ENCODE measurements around the gene EFS.

EFS gene

DNA sequence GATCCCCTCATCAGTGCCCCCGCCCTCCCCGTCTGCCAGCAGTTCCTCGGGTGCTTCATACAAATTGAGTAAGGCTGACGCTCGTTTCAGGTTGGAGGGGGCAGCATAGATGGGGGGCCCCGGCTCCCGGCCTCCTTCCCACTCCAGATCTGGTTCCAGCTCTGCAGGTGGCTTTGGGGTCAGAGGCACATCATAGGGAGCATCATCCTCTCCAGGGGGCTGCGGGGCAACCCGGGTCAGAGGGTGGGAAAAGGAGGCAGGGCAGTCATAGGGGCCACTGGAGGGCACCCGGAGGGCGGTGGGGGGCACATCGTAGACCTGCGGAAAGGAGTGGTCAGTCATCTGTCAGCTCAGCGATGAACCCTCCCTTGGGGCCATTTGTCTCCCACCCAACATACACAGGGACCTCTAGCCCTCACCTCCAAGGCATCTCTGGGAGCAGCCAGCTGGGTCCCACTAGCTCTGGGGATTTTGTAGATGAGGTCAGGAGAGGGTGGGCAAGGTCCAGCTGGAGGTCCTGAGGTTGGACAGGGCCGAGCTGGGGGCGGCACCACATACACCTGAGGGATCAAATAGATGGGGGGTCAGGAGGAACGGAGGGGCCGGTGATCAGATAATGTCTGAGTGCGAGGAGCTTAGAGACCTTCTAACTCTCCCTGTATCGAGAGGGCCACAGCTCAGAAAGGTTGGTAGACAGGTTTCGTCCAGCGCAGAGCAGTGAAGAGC, 5.1 kb downstream of the EFS start:
- DNase-seq = no peak

DNA sequence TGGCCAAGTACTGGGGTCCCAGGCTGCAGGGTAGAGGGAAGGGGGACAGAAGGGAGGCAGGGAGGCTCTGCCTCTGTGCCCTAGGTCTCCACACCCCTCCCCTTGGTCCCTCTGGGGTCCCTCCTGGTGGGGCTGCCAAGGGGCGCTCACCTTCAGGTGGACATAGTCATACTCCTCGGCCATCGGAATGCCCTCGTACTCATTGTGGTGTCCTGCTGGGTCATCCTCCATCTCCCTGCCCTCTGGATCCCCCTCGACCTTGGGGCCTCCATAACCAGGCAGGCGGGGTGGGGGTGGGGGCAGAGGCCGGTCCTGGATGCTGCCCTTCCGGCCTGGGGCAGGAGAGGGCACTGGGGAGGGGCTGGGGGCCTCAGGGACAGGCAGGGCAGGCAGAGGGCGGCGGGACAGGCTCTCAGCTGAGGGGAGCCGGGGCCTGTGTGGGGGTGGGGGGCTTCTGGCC, 5.8 kb downstream of the EFS start:
- DNase-seq = no peak

DNA sequence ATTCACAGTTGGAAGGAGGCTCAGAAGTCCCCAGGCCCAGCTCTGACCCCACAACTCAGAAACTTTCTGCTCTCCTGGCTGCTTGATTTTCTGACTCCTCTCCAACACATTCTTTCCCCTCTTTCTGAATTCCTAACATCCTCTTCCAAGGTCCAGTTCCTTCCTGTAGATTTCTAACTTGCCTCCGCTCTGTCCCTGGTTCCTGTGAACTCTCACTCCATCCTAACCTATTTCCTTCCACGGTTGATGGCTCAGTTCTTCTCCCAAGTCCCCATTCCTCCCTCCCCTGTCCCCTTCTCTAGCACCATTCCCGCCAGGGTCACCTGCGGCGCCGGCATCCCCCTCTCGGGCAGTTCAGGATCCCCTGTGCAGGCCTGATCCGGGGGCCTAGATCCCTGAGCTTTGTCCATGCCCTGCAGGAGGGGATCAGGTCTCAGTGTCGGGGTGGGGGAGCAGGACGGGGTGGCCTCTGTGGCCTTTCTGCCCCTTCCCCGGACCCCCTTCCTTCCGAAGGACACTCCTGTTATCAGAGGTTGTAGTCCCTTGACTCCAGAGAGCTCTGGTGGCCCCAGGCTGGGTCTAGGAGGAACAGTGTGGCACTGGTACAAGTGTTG, 6.3 kb downstream of the EFS start:
- no peak for DNase-seq

DNA sequence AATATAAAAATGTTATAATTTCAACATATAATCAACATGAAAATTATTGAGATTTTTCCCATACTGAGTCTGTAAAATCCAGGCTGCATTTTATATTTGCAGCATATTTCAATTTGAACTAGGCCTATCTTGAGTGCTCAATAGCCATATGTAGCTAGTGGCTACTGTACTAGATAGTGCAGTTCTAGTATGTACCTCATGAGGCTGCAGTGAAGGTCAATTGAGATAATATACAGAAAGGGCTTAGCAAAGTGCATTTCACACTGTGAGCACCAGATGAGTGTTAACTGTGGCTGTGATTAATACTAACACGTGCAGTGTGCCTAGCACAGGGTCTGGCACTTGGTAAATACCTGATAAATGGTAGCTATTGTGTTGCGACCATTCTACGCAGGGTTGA, 6.9 kb downstream of the EFS start:
- no peak for DNase-seq

DNA sequence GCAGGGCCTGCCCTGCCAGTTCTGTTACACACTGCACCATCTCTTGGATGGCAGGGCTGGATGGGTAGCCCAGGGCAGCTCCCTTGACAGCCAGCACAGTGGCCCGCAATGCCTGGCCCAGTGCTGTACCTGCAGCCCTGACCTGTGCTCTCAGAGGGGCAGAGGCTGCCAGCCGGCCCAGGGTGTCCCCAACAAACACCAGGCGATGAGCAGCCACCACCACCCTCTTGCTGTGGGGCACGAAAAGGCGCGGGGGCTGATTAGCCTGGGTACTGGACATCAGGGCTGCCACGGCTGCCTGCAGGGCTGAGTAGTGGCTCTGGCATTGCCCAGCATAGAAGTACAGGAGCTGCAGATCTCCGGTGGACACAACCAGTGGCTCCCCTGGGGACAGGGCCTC, 7.7 kb downstream of the EFS start:
- no peak for DNase-seq

DNA sequence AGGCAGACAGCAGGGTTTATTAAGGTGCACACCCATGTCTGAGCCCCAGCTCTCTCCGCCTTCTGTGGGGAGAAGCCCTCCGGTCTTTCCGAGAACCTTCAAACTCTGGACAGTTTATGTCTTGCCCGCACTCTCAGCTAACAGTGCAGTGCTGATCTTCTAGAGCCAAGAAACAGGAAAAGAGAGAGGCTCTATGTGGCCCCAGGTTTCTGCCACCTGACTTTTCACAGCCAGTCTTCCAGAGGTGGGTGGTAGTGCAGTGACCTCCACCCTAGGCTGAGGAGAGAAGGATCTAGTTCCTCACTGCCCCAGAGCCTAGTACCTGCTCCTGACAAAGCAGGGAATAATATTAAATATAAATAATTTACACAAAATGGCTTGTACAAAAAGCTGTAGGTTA, 8.3 kb downstream of the EFS start:
- DNase-seq = no peak

DNA sequence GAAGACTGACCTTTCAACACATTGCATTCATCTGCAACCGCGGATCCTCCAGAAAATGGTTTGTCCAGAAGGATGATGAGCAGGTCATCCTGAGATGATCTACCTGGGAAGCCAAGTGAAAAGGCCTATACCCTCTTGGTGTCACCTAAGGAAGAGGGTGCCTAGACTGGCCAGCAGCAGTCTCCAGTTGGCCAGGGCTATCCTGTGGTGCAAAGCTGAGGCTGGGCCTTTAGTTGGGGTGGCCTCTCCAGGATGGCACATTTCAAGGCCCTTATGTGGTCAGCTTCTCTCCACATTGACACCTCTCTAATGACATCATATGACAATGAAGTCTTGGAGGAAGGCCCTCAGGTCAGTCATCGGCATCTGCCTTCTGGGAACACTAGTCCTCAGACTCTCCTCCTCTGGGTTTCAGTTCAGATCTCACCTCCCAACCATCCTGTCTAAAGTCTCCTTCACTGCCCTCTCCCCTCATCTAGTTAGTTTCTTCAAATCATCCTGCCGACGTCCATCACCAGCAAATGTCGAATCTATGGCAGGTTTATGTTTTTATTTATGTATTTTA, 9.0 kb downstream of the EFS start:
- DNase-seq = no peak

DNA sequence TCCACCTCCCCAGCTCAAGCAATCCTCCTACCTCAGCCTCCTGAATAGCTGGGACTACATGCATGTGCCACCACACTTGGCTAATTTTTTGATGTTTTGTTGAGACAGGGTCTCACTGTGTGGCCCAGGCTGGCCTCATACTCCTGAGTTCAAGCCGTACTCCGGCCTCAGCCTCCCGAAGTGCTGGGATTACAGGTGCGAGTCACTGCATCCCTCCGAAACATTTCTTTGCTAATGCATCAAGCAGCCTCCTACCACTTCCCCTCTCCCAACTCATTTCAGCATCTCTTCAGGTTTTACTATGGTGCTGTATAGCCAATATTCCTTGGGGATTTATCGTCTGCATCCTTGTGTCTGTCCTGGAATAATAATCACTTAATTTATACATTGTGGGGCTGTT, 10.0 kb downstream of the EFS start:
- DNase-seq = no peak

DNA sequence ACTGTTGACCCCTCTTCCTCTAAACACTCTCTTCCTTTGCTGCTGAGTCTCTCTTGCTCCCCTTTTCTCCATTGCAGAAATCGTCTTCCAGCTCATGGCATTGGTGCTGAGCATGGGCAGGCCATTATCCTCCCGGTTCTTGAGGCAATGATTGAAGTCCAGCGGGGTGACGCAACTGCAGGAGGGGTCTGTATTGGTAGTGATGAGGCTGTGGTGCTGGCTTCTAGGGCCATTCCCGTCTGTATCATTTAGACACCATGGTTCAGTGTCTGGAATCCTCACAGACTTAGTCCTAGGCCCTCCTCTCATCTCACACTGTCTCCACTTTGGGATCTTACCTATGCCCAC, 11.6 kb downstream of the EFS start:
- no peak for DNase-seq

DNA sequence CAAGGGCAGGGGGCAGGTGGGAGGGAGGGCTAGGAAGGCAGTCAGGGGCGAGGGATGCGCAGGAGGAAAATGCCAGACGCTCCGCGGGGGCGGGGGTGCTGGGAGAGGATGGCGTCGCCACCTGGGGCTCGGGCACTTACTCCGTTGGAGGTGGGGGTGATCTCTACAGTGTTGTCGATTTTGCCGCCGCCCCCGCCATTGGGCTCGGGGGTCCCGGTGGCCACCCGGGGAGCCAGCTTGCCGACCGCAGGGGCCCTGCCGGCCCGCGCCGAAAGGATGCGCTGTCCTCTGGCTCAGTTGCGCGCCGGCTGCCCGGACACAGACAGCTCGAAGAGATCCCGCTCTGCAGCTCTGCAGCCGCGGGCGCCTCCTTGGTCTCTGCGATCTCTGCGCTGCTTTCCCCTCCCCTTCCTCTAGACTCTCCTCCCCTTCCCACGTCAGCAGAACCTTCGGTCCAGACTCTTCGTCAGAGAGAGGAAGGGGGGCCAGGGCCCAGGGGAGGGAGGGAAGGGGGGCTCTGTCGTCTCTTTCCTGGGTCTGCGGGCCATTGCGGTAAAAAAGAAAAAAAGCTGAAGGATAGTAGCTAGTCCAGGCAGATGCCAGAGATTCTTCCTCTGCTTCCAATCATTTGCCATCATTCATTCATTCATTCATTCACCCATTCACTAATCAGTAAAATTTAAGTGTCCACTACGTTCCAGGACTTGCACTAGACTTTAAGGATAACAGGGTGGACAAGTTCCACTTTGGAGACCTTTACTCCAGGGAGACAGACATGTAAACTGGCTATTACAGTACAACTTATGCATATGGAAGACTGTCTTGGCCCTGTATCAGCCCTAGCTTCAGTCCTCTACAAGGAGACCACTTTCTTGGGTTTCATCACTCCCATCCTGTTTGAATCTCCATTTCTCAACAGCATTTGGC, 12.2 kb downstream of the EFS start, which contains the start of gene SLC22A17:
Gene SLC22A17 (minus strand): TSS at position 382 of the 927 bp plus-strand sequence.
- peak in 54 of 56 donors; percentile 34 to 95 (median 82) for DNase-seq

DNA sequence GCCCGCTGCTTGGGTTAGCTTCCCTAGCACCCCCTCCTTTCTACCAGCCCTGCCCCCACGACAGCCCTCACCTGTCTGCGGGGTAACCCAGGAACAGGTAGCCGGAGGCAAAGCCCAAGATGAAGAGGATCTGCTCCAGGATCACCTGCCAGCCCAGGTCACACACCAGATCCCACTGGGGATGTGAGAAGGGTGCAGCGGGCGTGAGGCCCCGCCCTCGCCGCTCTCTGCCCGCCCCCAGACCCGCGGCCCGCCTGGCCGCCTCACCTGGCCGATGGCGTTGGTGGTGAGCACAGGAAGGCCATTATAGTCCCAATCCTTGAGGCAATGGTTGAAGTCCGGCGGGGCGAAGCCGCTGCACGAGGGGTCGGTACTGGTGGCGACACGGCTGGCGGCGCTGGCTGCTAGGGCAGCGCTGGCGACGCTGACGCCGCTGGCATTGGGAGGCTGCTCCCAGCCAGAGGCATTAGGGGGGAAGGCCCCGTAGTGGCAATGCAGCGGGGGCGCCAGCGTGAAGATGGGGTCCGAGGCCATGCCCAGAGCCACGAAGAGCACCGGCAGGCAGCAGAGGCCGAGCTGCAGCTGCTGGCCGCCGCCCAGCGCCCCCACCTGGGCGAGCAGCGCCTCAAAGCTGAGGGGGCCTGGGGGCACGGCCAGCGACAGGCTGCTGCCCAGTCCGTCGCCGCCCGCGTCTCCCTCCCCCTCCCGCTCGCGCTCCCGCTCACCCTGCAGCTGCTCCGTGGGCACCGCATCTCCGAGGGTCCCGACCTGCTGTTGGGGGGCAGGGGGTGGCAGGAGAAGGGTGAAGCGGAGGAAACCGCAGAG, 13.1 kb downstream of the EFS start:
- peak in 17 of 56 donors; percentile 38 to 79 (median 54) for DNase-seq

DNA sequence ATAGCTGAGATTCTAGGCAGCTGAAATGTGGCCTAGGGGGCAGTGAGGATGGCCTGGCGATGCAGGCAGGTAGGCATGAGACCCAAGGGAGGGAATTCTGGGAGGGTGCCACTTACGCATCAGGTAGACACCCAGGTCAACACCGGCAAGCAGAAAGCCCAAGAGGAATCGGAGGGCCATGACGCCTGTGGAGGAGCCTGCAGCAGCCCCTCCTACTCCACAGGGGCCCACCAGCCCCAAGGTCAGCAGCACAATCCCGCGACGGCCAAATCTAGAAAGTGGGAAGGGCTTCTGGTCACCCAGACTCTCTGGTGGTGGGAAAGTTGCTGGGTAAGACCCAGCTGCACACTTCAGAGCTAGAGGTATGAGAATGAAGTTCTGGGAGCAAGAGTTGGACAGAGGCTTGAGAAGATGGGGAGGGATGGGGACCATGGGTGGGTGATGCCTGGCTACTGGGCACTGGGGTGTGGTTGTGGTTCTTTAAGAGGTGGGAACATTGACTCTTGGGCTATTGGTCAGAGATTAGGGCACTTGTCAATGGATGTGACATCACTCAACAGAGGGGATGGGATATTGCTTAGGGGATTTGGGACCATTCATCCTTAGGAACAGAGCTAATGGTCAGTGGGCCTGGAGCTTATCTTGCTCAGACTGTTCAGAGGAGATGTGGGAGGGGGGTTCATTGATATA, 15.7 kb downstream of the EFS start:
- DNase-seq = no peak

DNA sequence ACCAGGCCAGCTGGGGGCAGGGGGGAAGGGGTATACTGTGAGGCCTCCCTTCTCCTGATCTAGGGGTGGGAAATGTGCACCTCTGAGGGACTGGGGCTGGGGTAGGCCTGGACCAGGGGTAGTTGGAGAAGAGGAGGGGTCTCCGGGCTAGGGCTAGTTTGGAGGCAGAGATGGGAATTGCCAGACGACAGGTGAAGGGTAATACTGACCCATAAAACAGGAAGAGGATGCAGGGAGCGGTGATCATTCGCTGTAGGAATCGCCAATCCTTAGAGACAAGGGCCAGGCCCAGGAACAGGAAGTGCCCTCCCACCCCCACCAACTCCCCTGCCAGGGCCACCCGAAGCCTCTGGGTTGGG, 16.7 kb downstream of the EFS start:
- DNase-seq = no peak

DNA sequence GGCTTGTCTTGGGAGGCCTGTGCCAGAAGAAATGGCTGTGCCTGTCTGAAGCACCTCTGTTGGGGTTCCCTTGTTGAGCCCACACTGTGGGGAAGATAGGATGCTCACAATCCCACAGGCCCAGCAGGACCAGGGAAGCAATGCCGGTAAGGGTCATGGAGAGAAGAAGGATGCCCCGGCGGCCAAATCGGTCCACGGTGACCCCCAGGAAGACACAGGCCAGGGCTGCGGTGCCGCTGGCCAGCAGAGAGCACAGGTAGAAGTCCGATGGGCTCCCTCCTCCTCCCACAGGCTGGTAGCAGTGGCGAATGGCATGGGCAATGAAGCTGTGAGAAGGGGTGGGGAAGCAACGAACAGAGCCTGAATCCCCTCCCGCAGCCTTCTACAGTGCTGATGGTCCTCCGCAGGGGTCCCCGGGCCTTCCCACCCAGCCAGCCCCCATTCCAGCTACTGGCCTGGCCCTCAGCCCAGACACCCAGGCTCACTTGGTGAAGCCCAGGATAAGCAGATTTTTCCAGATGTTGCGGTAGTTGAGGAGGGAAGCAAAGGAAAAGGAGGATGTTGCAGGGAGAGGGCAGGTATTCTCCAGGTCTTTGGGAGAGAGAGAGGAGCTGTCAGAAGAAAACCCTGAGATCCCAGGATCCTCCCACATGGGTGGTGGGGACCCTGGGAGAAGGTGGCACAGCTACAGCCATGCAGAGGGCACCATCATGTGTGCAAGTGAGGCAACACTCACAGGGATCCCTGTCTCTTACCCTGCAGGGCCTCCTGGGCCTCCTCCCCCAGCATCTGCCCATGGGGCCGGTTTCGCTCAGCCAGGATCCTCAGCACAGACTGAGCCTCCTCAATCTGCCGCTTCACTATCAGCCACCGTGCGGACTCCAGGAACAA, 17.3 kb downstream of the EFS start:
- DNase-seq = no peak

DNA sequence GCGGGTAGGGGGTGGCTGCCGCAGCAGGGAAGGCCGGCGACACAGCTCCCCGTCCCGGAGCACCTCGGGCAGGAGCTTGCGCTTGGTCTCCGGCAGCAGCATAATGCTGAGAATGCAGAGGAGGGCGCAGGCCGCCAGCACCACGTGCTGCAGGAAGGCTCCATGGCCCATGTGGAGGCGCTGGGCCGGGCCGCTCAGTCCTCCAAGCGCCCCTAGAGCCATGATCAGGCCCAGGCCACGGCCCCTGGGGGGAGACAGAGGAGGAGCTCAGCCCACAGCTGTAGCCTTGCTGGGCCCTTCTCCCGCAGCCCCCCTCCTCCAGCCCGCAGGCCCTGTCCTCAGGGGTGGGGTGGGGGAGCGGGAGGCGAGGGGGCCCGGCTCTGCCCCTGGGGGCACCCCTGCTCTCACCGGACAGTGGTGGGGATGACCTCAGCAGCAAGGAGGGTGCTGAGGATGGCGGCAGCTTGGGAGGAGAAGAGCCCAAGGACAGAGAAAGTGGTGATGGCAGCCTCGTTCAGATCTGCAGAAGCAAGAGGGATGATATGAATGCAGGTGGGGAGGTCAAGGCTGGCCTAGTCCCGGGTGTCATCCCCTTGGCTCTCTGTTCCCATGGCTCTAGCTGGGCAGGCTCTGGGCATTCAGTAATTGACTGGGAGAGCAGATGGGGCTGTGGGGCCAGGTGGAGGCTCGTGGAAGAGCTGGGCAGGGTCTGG, 18.1 kb downstream of the EFS start:
- no peak for DNase-seq

DNA sequence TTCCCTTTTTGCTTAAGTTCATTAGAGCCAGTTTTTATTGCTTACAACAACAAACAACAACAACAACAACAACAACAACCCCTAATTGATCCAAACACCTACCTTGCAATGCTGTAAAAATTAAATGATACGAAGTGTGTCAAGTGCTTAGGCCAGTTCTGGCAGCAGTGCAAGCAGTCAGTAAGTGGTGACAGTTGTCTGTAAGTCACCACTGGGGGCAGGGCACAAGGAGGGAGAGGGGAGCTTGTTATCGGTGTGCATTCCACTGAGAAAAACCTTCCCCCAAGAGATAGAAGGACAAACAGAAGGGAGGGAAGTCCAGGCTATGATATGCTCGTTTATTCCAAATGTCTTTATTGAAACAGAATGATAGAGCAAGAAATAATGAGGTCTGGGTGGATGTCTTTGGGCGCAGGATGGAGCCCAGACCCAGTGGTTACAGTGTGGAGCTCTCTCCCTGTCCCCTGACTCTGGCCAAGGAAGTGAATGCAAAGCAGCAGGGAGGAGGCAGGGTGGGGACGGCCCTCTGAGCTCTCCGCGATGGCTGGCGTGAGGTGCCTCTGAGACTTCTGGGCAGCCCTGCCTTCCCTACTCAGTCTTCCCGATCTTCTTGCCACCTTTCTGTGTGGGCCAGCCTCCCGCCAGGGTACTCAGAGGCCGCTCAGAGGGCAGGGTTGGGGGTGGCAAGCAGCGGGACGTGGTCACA, 18.8 kb downstream of the EFS start:
- DNase-seq = no peak

DNA sequence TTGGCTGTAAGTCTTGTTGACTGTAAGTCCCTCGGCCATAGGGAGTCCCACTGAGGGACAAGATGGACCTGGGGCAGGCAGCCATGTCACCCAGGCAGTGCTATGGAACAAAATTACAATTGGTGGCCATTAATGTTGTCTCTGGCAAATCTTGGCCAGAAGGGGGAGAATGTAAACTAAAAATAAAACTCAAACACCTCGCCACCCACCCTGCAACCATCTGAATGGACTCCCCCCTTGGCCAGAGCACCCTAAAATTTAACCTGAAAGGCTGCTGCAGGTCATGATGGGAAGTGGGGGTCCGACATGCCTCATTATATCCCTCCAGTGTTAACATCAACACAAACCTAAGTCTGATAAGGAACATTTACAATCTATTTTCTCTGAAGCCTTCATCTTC, 20.5 kb downstream of the EFS start:
- DNase-seq = no peak

Measured in amygdala (tissue), 56 donors.